DMS153 (cell line): ENCODE results near the gene GIGYF1.

Experiments
- DNase-seq: peaks from one replicate; lab custom pipeline; 2025; lab: John Stamatoyannopoulos, UW

Gene GIGYF1

DNA sequence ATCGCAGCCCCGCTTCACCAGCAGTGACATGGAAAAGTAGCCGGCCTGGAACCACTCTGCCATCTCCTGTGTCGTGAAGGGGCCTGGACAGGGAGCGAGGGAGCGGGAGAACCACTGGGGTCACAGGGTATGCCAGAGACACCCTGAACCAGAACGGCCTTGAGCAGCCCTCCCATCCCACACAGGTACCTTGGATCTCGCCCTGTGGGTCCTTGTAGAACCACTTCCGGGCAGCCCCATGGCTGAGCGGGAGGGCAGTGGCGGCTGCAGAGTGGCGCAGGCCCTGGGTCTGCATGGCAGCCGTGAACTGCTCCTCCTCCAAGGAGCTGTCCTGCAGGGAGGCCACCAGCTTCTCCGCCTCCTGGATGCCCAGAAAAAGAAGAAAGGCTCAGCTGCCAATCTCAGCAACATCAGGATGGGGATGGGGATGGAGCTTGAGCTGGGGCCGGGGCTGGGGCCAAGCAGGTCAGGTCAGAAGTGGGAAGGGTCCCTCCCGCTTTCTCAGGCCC, 9.5 kb downstream of the GIGYF1 start:
- no peak for DNase-seq

DNA sequence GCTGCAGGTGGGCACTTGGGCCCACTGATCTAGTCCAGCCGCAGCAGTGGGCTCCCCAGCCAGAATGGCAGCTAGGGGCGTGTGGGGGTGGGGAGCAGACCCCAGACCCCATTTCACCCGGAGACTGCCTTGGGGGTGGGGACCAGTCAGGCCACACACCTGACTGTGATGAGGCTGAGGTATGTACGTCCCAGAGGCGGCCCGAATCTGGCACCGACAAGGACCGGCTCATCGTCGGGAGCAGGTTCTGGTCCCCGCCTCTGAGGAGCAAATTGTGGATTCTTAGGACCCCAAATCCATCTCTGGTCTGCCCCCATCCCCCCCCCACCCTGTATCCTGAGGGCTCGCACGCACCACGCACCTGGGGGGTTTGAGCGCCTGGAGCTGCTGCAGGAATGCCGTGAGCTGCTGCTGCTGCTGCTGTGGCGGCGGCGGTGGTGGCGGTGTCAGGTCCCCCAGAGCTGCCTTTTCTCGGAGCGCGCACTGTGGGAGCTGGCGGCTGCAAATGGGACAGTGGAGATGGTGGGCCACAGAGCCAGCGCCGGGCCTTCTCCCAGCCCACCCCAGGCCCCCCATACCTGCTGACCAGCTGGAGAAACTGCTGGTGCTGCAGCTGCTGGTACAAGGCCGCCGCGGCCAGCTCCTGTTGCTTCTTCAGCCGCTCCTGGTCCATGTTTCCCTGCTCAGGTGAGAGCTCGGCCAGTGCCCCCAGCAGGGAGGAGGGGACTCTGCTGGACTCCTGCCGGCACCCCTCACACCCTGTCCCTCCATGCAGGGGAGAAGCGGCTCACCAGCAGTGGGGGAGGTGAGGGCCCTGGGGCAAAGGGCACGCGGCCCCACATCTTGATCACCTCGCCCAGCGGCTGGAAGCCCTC, 10.2 kb downstream of the GIGYF1 start:
- no peak for DNase-seq

DNA sequence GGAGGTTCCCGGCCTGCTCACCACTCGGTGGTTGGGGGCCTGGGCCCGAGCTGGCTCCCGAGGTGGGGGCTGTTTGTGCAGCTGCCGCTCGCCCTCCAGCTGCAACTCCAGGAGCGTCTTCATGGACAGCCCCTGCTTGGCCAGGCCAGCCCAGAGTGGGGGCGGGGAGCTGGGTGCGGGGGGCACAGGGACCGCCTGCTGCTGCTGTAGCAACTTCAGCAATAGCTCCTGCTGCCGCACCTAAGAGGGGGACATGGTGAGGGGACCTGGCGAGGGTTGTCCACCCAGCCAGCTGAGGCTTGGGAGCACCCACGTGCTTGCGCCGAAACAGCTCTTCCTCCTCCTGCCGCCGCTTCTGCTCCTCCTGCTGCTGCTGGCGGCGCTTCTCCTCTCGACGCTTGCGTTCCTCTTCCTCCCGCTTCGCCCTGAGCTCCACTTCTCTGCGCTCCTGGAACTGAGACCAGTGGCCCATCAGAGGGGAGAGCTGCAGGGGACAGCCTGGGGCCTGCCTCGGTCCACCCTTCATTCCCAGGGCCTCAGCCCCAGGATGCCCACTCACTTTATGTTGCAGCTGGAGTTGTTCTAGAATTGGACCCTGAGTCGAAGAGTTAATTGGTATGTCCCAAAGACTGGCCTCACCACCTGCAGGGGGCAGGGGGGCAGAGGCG, 10.9 kb downstream of the GIGYF1 start:
- no peak for DNase-seq

DNA sequence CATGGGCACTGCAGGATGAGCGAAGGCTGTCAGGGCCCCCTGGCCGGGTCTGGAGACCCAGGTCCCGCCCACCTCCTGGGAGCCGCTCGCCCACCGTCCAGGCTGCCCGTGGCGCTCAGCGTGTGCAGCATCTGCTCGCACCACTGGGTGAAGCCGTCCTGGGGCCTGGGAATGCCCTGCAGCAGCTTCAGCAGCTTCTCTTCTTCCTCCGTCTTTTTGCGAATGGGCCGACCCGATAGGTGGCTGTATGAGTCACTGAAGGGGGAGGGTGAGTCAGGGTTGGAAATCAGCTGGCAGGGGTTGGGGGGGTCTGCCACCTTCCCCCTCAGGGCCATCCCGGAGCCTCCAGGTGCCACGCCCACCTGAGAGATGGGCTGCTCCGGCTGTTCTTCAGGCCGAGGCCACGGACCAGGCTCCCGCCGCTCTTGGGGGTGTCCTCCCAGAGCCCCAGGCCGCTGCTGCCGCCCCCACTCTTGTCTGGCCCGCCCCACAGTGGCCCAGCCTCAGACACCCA, 11.8 kb downstream of the GIGYF1 start:
- DNase-seq, result no peak

DNA sequence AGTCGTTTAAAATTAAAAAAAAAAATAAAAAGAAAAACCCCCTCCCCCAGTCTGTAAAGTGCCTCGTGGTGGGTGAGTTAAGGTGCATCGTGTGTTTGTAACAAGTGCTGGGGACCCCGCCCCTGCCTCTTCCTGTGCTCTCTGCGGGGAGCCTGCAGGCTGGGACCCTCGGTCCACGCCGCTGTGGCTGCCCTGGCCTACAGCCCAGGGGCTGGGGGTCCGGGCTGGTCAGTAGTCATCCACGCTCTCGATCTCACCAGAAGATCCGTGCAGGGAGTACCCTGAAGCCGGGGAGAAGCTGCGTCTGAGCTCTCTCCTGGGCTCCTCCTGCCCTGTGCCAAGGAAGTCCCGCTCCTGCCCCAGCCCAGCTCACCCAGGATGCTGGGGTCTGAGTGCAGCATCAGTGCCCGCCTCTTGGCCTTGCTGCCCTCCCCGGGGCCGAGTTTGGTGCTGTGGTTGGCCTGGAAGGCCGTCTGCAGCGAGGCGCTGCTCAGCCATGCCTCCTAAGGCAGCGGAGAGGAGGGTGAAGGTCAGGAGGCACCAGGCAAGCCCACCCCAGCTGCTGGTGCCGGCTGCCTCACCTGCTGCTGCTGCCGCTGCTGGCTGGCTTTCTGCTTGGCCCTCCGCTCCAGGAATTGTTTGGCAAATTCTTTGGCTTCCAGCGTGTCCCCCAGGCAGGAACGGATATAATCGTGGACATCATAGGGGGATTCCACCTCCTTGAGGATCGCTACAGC, 12.4 kb downstream of the GIGYF1 start:
- no peak for DNase-seq

DNA sequence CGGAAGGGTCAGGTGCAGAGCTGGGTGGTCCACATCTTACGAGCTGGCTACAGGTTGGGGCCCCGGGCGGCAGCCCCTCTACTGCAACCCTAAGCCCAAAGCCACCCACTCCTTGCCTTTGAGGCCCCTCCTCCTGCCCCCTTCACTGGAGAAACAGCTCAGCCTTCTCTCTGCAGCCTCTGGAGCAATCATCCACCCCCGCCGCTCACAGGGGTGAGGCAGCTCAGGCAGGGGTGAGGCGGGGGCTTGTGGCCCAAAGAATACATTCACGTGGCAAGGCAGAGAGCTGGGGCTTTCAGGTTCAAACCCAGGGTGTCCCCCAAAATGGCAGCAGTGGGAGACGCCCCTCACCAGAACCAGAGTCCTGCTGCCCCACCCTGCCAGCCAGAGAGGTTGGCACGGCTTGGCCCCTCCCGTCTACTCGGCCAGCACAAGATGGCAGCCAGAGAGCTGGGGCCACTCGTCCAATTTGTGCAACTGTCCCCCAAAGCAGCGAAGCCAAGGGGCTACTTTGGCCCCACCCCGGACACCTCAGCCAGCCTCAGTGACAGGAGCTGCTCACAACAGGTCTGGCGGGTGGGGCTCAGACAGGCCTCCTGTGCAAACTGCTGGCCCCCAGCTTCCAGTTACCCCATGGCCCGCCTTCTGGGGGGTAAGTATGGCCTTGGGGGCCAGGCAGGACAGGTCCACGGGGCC, 13.3 kb downstream of the GIGYF1 start:
- DNase-seq, result no peak

DNA sequence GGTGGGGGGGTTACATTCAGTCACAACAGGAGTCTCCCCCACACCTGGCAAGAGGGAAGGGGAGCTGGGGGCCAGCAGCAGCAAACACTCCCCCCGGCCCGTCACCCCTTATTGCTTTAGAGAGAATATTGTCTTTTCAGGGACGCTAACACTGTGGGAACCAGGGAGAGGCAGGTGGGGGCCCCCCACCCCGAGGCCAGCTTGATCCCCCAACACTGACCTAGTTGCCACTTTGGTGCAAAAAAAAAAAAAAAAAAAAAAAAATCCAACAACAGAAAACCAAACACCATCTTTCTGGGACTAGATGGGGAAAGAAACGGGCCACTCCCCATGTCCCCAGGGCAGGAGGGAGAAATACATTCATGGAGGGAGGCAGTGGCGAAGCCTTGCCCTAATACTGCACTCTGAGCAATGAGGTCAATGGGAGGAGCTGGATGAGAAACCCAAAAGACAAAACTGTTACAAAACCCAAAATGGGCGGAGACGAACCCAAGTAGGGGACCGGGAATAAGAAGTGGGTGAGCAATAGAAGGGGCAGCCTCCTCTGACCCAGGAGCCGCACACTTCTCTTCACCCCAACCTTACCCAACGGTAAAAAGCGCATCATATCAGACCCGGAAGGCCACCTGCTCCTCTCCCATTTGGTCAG, 14.0 kb downstream of the GIGYF1 start:
- DNase-seq, result no peak

DNA sequence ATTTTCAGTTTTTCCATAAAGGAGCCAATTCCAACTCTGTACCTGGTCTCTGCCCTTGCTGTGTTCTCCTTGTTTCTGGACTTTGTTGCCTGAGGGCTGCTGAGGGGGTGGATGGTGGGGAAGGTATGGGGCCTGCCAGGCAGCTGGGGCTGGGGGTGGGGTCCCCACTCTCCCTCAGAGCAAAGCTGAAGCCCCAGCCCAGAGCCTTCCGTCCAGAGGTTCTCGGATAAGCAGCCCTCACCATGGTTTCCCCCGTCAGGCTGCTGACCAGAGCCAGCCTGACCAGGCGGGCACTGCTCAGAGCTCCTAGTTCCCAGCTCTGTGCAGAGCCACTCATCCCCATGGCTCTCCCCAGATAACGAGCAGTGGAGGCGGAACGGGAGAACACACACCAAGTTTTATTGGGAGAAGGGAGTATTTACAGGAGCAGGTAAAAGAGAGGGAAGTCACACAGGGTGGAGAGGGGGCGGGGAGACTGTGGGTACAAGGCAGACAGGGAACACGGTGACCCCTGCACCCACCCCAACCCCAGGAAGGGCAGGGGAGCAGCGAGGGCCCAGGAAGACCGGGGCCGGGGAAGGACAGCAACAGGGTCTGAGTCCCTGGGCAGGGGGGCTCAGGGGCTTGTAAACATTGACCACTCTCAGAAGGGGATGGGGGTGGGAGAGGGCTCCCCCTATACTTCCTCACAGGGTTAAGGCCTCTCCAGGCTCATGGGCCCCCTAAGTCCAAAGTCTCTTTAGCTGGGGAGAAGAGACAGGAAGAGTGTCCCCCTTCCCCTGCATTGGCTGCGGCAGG, 14.7 kb downstream of the GIGYF1 start:
- no peak for DNase-seq

DNA sequence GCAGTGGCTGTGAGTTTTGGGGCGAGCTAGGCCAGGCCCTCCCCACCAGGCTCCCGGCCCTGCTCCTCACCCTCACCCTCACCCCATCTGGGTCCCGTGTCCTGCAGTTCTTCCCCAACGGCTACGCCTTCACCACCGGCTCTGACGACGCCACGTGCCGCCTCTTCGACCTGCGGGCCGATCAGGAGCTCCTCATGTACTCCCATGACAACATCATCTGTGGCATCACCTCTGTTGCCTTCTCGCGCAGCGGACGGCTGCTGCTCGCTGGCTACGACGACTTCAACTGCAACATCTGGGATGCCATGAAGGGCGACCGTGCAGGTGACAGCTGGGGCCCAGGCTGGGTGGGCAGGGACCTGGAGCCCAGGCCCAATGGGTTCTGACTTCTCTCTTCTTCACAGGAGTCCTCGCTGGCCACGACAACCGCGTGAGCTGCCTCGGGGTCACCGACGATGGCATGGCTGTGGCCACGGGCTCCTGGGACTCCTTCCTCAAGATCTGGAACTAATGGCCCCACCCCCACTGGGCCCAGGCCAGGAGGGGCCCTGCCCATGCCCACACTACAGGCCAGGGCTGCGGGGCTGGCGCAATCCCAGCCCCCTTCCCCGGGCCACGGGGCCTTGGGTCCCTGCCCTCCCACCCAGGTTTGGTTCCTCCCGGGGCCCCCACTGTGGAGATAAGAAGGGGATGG, 15.6 kb downstream of the GIGYF1 start:
- DNase-seq, result no peak

DNA sequence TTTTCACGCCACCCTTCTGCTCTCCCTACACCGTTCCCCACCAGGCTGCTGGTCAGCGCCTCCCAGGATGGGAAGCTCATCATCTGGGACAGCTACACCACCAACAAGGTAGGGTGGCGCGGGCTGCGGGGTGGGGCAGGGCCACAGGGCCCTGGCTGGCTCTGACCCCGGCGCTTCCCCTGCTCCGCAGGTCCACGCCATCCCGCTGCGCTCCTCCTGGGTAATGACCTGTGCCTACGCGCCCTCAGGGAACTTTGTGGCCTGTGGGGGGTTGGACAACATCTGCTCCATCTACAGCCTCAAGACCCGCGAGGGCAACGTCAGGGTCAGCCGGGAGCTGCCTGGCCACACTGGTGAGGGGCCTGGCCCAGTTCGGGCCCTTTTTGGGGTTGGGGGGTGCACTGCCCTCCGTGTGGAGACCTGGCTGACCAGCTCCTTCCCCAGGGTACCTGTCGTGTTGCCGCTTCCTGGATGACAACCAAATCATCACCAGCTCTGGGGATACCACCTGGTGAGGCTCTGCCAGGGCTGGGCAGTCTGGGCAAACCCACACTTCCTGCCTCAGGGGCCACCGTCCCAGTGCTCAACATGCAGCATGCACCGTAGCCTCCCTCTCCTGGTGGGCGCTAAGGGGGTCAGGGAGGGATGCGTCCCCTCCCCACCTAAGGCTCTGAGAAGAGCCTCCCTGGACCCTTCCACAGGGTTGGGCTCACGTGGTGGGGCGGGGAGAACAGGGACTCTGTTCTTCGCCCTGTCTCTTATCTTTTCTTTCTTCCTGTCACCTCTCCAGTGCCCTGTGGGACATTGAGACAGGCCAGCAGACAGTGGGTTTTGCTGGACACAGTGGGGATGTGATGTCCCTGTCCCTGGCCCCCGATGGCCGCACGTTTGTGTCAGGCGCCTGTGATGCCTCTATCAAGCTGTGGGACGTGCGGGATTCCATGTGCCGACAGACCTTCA, 16.5 kb downstream of the GIGYF1 start:
- DNase-seq, result no peak

DNA sequence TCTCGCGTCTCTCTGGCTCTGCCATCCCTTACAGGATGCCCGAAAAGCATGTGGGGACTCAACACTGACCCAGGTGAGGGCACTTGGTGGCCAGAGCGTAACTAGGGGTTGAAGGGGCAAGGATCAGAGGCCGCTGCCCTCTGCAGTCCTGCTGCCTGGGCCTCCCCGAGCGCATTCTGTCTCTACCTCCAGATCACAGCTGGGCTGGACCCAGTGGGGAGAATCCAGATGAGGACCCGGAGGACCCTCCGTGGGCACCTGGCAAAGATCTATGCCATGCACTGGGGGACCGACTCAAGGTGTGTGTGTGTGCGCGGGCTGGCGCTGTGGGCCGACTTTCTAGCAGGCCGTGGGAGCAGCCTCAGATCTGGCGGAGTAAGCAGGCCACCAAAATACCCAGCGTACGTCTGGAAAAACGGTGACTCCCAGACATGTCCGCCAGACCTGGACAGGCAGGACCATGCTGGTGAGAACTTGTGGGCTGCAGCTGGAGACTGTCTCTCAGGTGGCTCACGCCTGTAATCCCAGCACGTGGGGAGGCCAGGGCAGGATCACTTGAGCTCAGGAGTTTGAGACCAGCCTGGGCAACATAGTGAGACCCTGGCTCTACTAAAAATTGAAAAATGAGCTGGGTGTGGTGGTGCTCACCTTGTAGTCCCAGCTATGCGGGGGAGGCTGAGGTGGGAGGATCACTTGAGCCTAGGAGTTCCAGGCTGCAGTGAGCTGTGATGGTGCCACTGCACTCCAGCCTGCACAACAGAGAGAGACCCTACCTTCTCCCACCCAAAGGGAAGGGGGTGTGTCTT, 17.3 kb downstream of the GIGYF1 start:
- DNase-seq, result no peak

DNA sequence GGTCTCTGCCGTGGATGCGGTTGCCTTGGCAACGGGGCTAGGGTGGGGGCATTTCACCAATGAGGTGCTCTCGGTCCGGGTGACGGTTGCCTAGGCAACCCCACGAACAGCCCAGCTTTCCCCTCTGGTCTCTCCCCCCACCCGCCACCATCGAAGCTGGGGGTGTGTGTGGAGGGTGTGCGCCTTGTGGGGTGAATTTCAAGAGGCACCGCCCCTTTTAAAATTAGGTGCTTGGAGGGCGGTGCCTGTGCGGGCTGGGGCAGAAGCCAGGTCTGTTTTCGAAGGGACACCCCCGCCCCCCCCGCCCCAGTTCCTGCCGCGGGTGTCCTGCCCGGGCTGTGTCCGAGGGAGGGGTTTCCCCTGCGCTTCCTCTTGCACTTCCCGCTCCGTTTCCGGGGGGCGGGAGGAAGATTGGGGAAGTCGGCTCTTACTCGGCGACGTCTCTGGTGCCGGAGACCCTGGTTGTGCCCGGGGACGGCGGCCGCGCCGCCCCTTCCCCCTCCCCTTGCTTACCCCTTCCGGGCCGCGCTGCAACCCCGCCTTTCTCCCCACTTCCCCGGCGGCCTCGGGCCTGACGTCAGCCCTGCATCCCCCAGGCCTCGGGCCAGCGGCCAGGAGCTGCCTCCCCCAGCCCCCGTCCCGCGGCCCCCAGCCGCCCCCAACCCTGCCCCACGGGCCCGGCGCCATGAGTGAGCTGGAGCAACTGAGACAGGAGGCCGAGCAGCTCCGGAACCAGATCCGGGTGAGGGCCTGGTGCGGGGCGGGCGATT, 18.3 kb downstream of the GIGYF1 start:
- peak; percentile 22 for DNase-seq

DNA sequence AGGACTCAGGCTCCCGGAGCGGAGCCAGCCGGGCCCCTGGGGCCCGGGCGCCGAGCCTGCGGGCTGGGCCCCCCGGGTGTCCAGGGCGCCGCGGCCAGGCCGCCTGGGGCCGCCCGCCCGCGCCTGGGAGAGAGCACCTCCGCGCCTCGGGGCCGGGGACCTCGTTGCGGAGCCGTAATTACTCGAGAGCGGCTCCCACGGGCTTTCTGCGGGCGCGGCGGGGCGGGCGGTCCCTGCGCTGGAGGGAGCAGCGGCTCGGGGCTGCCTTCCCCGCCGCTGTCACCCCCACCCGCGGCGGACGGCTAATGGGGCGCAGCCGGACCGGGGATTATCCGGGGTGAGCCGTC, 19.0 kb downstream of the GIGYF1 start:
- no peak for DNase-seq

DNA sequence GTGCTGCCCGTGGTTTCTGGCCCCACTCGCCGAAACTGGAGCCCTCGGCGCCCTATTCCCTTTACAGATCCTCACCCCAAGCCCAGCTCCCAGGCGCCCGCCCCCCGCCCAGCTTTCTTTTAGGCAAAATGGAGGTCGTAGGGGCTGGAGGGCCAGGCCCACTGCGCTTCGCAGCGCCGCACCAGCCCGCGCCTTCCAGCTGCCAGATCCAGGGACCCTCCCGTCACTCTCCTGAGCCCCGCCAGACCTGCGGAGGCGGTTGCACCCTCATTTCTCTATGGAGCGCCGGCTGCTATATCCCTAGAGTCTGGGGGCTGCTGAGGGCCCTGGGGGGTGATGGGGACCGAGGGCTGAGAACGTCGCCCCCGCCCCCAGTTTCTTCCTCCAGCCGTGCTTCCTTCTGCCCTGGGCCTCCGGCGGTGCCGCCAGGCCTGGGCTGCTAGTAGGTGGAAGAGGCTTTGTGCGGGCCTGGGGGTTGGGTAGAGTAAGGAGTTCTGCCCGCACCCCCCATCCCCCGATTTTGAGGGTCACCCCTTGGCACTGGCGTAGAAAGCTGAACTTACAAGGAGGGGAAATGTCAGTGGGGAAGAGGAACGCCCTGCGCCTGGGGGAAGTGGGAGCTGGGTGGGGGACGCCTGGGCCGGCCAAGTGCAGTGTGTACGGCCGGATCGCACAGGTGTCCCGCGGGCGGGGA, 19.5 kb downstream of the GIGYF1 start:
- DNase-seq, result no peak

DNA sequence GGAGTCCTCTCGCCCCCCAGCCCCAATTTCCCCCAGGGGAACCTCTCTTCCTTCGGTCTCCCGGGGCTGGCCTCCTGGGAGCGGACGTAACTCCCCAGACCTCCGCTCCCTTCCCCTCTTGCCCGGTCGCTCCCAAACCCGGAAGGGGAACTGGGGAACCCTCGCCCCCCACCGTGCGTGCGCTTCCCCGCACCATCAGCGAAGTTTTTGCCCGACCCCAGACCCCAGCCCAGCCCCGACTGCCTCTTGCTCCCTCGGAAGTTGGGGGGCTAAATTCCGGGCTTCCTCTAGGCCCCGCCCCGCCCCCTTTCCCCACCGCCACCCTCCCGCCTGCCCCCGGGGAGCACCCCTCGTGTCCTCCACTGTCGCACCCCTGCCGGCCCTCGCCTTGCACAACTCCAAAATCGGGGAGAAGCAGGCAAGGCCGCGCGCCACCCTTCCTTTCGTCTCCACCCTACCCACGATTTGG, 20.1 kb downstream of the GIGYF1 start:
- no peak for DNase-seq

DNA sequence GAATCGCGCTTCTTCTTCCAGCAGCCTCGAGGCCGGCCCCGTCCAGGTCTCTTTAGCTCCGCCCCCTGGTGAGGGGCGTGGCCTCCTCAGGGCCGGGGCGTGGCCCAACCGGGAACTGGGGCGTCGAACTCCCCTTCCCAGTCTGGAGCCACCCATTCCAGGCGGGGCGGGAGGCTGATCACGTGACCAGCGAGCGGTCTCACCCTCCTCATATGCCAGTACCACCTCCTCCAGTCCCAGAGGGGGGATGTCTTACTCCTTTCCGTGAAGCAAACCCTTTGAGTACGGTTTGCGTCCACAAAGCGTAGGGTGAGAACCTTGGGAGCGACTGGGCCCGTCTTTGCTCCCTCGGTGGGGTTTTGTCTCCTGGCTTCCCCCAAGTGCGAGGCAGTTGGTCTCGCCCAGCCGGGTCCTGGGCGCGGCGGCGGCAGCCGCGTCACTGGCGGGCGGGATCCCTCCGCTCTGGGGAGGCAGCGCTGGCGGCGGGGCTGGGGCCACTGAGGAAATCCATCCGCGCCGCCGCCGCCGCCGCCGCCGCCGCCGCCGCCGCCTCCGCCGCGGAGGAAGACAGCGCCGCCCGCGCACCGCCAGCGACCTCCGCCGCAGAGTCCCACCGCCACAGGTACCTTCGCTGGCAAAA, 20.6 kb downstream of the GIGYF1 start, which contains the start of gene GNB2:
TSS of gene GNB2 (plus strand) at position 439 of the 640 bp plus-strand sequence. CDS start 2,526 bp downstream, outside the sequence.
- peak; percentile 96 for DNase-seq
